SK-N-SH (cell line): ENCODE measurements around the gene EDA2R. TPM values are rescaled to one million over a fixed set of nuclear protein-coding genes. Genes with fewer than 3 reads are reported as not detected.

ENCODE experiments used
- CTCF ChIA-PET: fragments of 300-600, 350-600 bp; formaldehyde crosslinking; extraction: SDS; loops from one replicate; lab custom pipeline; 2021; lab: Yijun Ruan, JAX
- POLR2A ChIA-PET: fragments of 350-600 bp; sonication (Branson Sonifier 250); formaldehyde crosslinking; extraction: SDS; loops from one replicate; lab custom pipeline; 2020; ENCODE audit warnings: antibody characterized with exemption, inconsistent platforms; lab: Yijun Ruan, JAX
- DNase-seq: peaks from one replicate; pipeline ENCODE4 v3.0.0; 2012
- H2AFZ ChIP-seq: fragments of 200-600 bp; sonication (generic); 2 replicates; pipeline ENCODE4 v1.8.1; 2016; ENCODE audit warnings: antibody characterized with exemption, mild to moderate bottlenecking, low read depth
- H3F3A ChIP-seq: fragments of 200-600 bp; sonication (generic); replicated peaks from 2 replicates; pipeline ENCODE3; 2016; ENCODE audit warnings: antibody characterized with exemption, mild to moderate bottlenecking; ENCODE audit not compliant: insufficient read depth
- H3K27ac ChIP-seq, 2 experiments: fragments of 200-500 bp in 1 of 2; fragments of 200-600 bp in 1 of 2; sonication (Bioruptor generic) in 1 of 2; sonication (generic), shearing (Covaris generic) in 1 of 2; 2 replicates each; pipeline versions ENCODE4 v1.5.1 to v1.6.1; 2014 to 2016; ENCODE audit warnings: low read depth in 2 of 2, inconsistent platforms in 1 of 2, low read length in 1 of 2, mild to moderate bottlenecking in 1 of 2, mixed read lengths in 1 of 2
- H3K27me3 ChIP-seq: fragments of 200-600 bp; sonication (generic), shearing (Covaris generic); 2 replicates; pipeline ENCODE4 v1.6.1; 2016; ENCODE audit warnings: mixed run types; ENCODE audit not compliant: insufficient read depth
- H3K36me3 ChIP-seq, 2 experiments: fragments of 200-500 bp in 1 of 2; fragments of 200-600 bp in 1 of 2; sonication (Bioruptor generic) in 1 of 2; sonication (generic) in 1 of 2; replicated peaks in 1 of 2; 2 replicates each; pipeline versions ENCODE3 to v1.5.1; 2014 to 2016; ENCODE audit warnings: low read length in 1 of 2, mild to moderate bottlenecking in 1 of 2; ENCODE audit not compliant: insufficient read depth in 2 of 2, control insufficient read depth in 1 of 2
- H3K4me1 ChIP-seq, 2 experiments: fragments of 200-500 bp in 1 of 2; fragments of 200-600 bp in 1 of 2; sonication (Bioruptor generic) in 1 of 2; sonication (generic), shearing (Covaris generic) in 1 of 2; 2 replicates each; pipeline versions ENCODE4 v1.5.1 to v1.6.1; 2014 to 2016; ENCODE audit warnings: low read depth in 1 of 2, low read length in 1 of 2, mixed run types in 1 of 2; ENCODE audit not compliant: insufficient read depth in 2 of 2, control insufficient read depth in 1 of 2
- H3K4me2 ChIP-seq: fragments of 200-600 bp; sonication (generic), shearing (Covaris generic); 2 replicates; pipeline ENCODE4 v1.6.1; 2017; ENCODE audit warnings: mixed run types
- H3K4me3 ChIP-seq, 2 experiments: fragments of 200-500 bp in 1 of 2; fragments of 200-600 bp in 1 of 2; sonication (Bioruptor generic) in 1 of 2; sonication (generic), shearing (Covaris generic) in 1 of 2; 2 replicates each; pipeline versions ENCODE4 v1.5.1 to v1.8.1; 2014 to 2016; ENCODE audit warnings: low read depth in 2 of 2, inconsistent platforms in 1 of 2, low read length in 1 of 2, mild to moderate bottlenecking in 1 of 2, mixed read lengths in 1 of 2, moderate library complexity in 1 of 2
- H3K79me2 ChIP-seq: fragments of 200-600 bp; sonication (generic); 2 replicates; pipeline ENCODE4 v1.8.1; 2017; ENCODE audit warnings: mild to moderate bottlenecking; ENCODE audit not compliant: insufficient read depth
- H3K9ac ChIP-seq: fragments of 200-600 bp; sonication (generic); 2 replicates; pipeline ENCODE4 v1.6.1; 2017; ENCODE audit warnings: mixed run types
- H3K9me2 ChIP-seq: fragments of 200-600 bp; sonication (generic); 2 replicates; pipeline ENCODE4 v1.6.1; 2017; ENCODE audit warnings: mixed run types
- H3K9me3 ChIP-seq: fragments of 200-600 bp; sonication (generic); 2 replicates; pipeline ENCODE4 v1.6.1; 2017; ENCODE audit warnings: mixed run types, mild to moderate bottlenecking, moderate library complexity
- H4K20me1 ChIP-seq: fragments of 200-600 bp; sonication (generic); 2 replicates; pipeline ENCODE4 v1.6.1; 2017; ENCODE audit warnings: mild to moderate bottlenecking, mixed run types; ENCODE audit not compliant: insufficient read depth
- CHD2 ChIP-seq: fragments of 150-350 bp; IDR thresholded peaks from 2 replicates; pipeline ENCODE4 v1.6.1; 2018; ENCODE audit warnings: low read length; ENCODE audit not compliant: partially characterized antibody
- EP300 ChIP-seq, 2 experiments: IDR thresholded peaks; 2 replicates each; pipeline versions ENCODE4 v1.4.0 to v1.6.1; 2012; ENCODE audit warnings: borderline replicate concordance in 1 of 2, low read depth in 1 of 2, low read length in 1 of 2
- EZH2phosphoT487 ChIP-seq: fragments of 200-600 bp; sonication (generic); IDR thresholded peaks from 2 replicates; pipeline ENCODE4 v1.6.1; 2017; ENCODE audit warnings: low read depth, mixed run types, mild to moderate bottlenecking, antibody characterized with exemption, moderate library complexity, borderline replicate concordance
- FOSL2 ChIP-seq: IDR thresholded peaks from 2 replicates; pipeline ENCODE4 v1.4.0; 2012; ENCODE audit warnings: low read depth, mild to moderate bottlenecking, moderate library complexity, borderline replicate concordance
- FOXJ3 ChIP-seq: sonication (generic); formaldehyde crosslinking; IDR thresholded peaks from 2 replicates; pipeline ENCODE4 v1.5.1; 2020; ENCODE audit warnings: mild to moderate bottlenecking, missing genetic modification reagents
- FOXM1 ChIP-seq: IDR thresholded peaks from 2 replicates; pipeline ENCODE4 v1.4.0; 2012; ENCODE audit warnings: low read depth, mild to moderate bottlenecking
- GATA2 ChIP-seq: sonication (generic); formaldehyde crosslinking; IDR thresholded peaks from 2 replicates; pipeline ENCODE4 v1.5.0; 2020; ENCODE audit warnings: mild to moderate bottlenecking, missing genetic modification reagents
- MEF2A ChIP-seq: IDR thresholded peaks from 2 replicates; pipeline ENCODE4 v1.4.0; 2012; ENCODE audit warnings: low read depth, borderline replicate concordance
- MXI1 ChIP-seq: IDR thresholded peaks from 2 replicates; pipeline ENCODE4 v1.6.1; 2012; ENCODE audit warnings: mild to moderate bottlenecking, low read depth, low read length, improper control_type of control experiment
- NRF1 ChIP-seq: IDR thresholded peaks from 2 replicates; pipeline ENCODE4 v1.6.1; 2012; ENCODE audit warnings: low read depth, mild to moderate bottlenecking, low read length
- RCOR1 ChIP-seq: fragments of 150-350 bp; IDR thresholded peaks from 2 replicates; pipeline ENCODE4 v1.6.1; 2017; ENCODE audit warnings: antibody characterized with exemption, low read length
- SIN3A ChIP-seq: IDR thresholded peaks from 2 replicates; pipeline ENCODE4 v1.6.1; 2012; ENCODE audit warnings: low read depth, mild to moderate bottlenecking, low read length, moderate library complexity, borderline replicate concordance
- TAF1 ChIP-seq: IDR thresholded peaks from 2 replicates; pipeline ENCODE4 v1.6.1; 2012; ENCODE audit warnings: low read depth, mild to moderate bottlenecking, low read length, moderate library complexity, borderline replicate concordance
- TCF12 ChIP-seq: IDR thresholded peaks from 2 replicates; pipeline ENCODE4 v1.4.0; 2012
- WGBS: methylation state at CpG from one replicate; pipeline ENCODE4 v1.1.6; 2017; ENCODE audit warnings: low lambda C conversion rate; 5-methylcytosine and 5-hydroxymethylcytosine counted together
- polyA plus RNA-seq, 3 experiments: library from polyadenylated mRNA; depleted of rRNA; stranded (reverse); fragments of >200 nt; gene quantifications; 2 replicates each; pipeline ENCODE4 v1.2.3, GENCODE V29; 2012
- TF ChIP-seq, protein P1 (sequence below): fragments of 200-600 bp; sonication (generic); IDR thresholded peaks from 2 replicates; pipeline ENCODE4 v1.6.1; 2017; ENCODE audit warnings: antibody characterized with exemption, mild to moderate bottlenecking, moderate library complexity
- TF ChIP-seq, protein P2 (sequence below): IDR thresholded peaks from 2 replicates; pipeline ENCODE4; 2012
- TF ChIP-seq, protein P3 (sequence below): IDR thresholded peaks from 2 replicates; pipeline ENCODE4 v1.4.0; 2012; ENCODE audit warnings: low read depth, borderline replicate concordance

Gene EDA2R
- polyA plus RNA-seq, 1 of the 3 experiments (the other 2 are of a cell fraction) = 23.0 TPM

DNA sequence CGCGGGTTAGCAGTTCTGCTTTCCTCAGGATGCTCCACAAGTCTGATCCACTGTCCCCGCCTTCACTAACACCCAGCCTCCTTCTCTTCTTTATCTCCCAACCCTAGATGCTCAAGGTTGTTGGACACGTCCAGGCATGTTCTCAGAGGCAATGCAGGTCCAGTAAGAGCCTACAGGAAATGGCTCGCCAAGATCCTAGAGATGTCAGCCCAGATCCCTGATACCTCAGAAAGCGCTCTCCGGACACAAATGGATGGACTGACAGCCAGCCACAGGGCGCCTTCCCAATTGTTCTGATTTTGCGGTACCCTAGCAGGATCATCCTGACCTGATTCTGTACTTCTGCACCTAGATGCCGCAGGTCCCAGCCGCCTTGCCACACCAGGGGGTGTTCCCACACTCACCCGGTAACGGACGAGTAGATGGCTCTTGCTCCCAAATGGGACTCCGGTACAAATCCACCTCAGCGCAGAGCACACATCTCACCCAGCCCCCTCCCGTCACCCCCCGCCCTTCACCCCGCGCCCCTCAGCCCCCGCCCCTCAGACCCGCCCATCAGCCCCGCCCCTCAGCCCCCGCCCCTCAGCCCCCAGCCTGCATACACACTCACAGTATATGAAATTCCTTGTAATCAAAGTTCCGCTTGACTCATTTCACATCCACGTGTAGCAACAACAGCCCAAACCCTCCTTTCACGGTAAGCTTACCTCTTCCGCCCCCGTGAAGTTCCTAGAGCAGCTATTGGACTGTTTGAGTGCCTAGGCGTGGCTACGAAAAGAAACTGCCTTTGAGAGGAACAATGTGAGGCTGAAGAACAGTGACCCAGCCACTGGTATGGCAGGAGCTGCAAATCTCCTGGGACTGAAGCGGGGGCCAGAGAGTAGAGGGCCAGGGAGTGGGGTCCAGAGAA, at the start of gene EDA2R (continued):
- peak; percentile 83 for TF ChIP-seq MXI1
- no peak for TF ChIP-seq MEF2A
- TF ChIP-seq EP300 (IDR thresholded peaks at IDR 0.05; ENCODE audit: borderline replicate concordance in 1 of 2, low read depth in 1 of 2, low read length in 1 of 2) = no peak
- no peak for TF ChIP-seq RCOR1
- TF ChIP-seq GATA2 (CRISPR knock-in tag) = no peak
- peak; percentile 25; the same call in 1 of the 2 replicates for TF ChIP-seq FOSL2
- peak; percentile 19 for TF ChIP-seq TAF1
- TF ChIP-seq TCF12 = 0 out of 2 replicates have a peak, but pooled peaks have one; percentile 11
- TF ChIP-seq EZH2phosphoT487 = no peak
- TF ChIP-seq, protein P1, sequence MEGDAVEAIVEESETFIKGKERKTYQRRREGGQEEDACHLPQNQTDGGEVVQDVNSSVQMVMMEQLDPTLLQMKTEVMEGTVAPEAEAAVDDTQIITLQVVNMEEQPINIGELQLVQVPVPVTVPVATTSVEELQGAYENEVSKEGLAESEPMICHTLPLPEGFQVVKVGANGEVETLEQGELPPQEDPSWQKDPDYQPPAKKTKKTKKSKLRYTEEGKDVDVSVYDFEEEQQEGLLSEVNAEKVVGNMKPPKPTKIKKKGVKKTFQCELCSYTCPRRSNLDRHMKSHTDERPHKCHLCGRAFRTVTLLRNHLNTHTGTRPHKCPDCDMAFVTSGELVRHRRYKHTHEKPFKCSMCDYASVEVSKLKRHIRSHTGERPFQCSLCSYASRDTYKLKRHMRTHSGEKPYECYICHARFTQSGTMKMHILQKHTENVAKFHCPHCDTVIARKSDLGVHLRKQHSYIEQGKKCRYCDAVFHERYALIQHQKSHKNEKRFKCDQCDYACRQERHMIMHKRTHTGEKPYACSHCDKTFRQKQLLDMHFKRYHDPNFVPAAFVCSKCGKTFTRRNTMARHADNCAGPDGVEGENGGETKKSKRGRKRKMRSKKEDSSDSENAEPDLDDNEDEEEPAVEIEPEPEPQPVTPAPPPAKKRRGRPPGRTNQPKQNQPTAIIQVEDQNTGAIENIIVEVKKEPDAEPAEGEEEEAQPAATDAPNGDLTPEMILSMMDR = no peak

DNA sequence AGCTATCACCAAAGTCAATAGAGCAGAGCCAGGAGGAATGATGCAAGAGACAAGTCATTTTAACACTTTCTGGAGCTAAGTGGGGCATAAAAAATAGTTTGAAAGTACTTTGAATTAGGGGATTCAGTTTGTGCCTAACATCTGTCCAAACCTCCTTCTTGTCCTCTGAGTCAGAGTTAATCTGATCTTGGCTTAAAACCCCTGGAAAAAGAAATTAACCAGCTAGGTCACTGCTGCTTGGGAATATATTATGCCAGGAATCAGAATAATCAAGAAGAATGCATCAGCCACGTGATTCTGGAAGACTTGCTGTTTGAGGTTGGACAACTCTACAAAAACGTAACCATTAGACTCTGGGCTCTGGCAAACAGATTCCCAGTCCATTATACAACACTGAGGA, 45.3 kb upstream of the EDA2R start:
- CTCF ChIA-PET = no interaction called here

More for the DNA sequence above, 45.3 kb upstream of the EDA2R start:
- peaks cover 4% of the 10 kb centered on the region for H3F3A ChIP-seq
- no peaks in the 10 kb centered on the region for H3K36me3 ChIP-seq
- DNase-seq = no peak
- no peaks in the 10 kb centered on the region for H3K9me3 ChIP-seq
- no peaks in the 10 kb centered on the region for H3K4me1 ChIP-seq
- H3K79me2 ChIP-seq = no peaks in the 10 kb centered on the region
- WGBS = 6% methylated on average over 2 of the region's 2 CpGs
- no peak for TF ChIP-seq GATA2 (CRISPR knock-in tag)
- TF ChIP-seq, protein P2, sequence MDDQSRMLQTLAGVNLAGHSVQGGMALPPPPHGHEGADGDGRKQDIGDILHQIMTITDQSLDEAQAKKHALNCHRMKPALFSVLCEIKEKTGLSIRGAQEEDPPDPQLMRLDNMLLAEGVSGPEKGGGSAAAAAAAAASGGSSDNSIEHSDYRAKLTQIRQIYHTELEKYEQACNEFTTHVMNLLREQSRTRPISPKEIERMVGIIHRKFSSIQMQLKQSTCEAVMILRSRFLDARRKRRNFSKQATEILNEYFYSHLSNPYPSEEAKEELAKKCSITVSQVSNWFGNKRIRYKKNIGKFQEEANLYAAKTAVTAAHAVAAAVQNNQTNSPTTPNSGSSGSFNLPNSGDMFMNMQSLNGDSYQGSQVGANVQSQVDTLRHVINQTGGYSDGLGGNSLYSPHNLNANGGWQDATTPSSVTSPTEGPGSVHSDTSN = no peak
- TF ChIP-seq EZH2phosphoT487 = no peak
- TF ChIP-seq SIN3A = no peak
- no peak for TF ChIP-seq FOXJ3 (CRISPR knock-in tag)
- no peak for TF ChIP-seq TAF1
- no peak for TF ChIP-seq FOXM1
- TF ChIP-seq NRF1 = no peak
- no peak for TF ChIP-seq CHD2
- no peak for TF ChIP-seq EP300 (IDR thresholded peaks at IDR 0.05; ENCODE audit: borderline replicate concordance in 1 of 2, low read depth in 1 of 2, low read length in 1 of 2)
- TF ChIP-seq, protein P3, sequence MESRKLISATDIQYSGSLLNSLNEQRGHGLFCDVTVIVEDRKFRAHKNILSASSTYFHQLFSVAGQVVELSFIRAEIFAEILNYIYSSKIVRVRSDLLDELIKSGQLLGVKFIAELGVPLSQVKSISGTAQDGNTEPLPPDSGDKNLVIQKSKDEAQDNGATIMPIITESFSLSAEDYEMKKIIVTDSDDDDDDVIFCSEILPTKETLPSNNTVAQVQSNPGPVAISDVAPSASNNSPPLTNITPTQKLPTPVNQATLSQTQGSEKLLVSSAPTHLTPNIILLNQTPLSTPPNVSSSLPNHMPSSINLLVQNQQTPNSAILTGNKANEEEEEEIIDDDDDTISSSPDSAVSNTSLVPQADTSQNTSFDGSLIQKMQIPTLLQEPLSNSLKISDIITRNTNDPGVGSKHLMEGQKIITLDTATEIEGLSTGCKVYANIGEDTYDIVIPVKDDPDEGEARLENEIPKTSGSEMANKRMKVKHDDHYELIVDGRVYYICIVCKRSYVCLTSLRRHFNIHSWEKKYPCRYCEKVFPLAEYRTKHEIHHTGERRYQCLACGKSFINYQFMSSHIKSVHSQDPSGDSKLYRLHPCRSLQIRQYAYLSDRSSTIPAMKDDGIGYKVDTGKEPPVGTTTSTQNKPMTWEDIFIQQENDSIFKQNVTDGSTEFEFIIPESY = no peak
- H3K4me3 ChIP-seq = no peak overlapping the region
- no peaks in the 10 kb centered on the region for H3K9me2 ChIP-seq
- H3K4me2 ChIP-seq = no peak overlapping the region
- H3K27me3 ChIP-seq = no peaks in the 10 kb centered on the region
- H3K27ac ChIP-seq = no peak overlapping the region
- no peaks in the 10 kb centered on the region for H4K20me1 ChIP-seq
- no peak overlapping the region for H2AFZ ChIP-seq
- no peak overlapping the region for H3K9ac ChIP-seq
- POLR2A ChIA-PET = no interaction called here
